NB4 (cell line): ENCODE data around the gene TGFBR2.

Experiments used
- DNase-seq: peaks from one replicate; pipeline ENCODE4 v3.0.0; 2010; ENCODE audit warnings: low read depth
- H3K4me3 ChIP-seq: one replicate; pipeline ENCODE4 v1.5.1; 2011; ENCODE audit warnings: mild to moderate bottlenecking, low read depth, low read length, moderate library complexity
- MYC ChIP-seq: IDR thresholded peaks from 2 replicates; pipeline ENCODE4 v1.6.1; 2011; ENCODE audit warnings: low read depth, low read length
- POLR2A ChIP-seq: IDR thresholded peaks from 2 replicates; pipeline ENCODE4 v1.6.1; 2011; ENCODE audit warnings: mild to moderate bottlenecking; ENCODE audit not compliant: insufficient read length; ENCODE audit errors: extremely low read depth
- TF ChIP-seq, protein P1 (sequence below): IDR thresholded peaks from 2 replicates; pipeline ENCODE4 v1.6.1; 2011; ENCODE audit warnings: low read depth, low read length
- TF ChIP-seq, protein P2 (sequence below): IDR thresholded peaks from one replicate; pipeline ENCODE4 v1.5.1; 2012; ENCODE audit warnings: low read depth, low read length

The TGFBR2 gene

DNA sequence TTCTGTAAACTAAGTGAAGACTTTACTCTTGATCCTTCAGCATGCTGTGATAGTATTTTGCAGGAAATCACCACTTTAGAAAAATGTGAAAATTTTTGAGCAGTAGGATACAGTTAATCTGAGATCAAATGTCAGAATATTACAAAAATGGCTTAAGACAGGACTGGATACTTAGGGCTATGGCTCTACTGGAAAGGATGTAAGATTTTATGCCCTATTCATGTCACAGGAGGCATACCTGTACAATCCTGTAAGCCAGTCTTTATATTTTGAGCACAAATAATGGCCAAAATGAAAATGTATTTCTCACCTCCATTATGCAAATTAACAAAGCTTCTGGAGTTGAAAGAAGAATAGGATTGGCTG, 8.6 kb upstream of the TGFBR2 start:
- DNase-seq, result no peak
- H3K4me3 ChIP-seq, result no peak overlapping the region
- TF ChIP-seq MYC (no peak), POLR2A (no peak)
- TF ChIP-seq, protein P1, sequence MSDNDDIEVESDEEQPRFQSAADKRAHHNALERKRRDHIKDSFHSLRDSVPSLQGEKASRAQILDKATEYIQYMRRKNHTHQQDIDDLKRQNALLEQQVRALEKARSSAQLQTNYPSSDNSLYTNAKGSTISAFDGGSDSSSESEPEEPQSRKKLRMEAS, result no peak
- TF ChIP-seq, protein P2, sequence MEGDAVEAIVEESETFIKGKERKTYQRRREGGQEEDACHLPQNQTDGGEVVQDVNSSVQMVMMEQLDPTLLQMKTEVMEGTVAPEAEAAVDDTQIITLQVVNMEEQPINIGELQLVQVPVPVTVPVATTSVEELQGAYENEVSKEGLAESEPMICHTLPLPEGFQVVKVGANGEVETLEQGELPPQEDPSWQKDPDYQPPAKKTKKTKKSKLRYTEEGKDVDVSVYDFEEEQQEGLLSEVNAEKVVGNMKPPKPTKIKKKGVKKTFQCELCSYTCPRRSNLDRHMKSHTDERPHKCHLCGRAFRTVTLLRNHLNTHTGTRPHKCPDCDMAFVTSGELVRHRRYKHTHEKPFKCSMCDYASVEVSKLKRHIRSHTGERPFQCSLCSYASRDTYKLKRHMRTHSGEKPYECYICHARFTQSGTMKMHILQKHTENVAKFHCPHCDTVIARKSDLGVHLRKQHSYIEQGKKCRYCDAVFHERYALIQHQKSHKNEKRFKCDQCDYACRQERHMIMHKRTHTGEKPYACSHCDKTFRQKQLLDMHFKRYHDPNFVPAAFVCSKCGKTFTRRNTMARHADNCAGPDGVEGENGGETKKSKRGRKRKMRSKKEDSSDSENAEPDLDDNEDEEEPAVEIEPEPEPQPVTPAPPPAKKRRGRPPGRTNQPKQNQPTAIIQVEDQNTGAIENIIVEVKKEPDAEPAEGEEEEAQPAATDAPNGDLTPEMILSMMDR, result no peak

DNA sequence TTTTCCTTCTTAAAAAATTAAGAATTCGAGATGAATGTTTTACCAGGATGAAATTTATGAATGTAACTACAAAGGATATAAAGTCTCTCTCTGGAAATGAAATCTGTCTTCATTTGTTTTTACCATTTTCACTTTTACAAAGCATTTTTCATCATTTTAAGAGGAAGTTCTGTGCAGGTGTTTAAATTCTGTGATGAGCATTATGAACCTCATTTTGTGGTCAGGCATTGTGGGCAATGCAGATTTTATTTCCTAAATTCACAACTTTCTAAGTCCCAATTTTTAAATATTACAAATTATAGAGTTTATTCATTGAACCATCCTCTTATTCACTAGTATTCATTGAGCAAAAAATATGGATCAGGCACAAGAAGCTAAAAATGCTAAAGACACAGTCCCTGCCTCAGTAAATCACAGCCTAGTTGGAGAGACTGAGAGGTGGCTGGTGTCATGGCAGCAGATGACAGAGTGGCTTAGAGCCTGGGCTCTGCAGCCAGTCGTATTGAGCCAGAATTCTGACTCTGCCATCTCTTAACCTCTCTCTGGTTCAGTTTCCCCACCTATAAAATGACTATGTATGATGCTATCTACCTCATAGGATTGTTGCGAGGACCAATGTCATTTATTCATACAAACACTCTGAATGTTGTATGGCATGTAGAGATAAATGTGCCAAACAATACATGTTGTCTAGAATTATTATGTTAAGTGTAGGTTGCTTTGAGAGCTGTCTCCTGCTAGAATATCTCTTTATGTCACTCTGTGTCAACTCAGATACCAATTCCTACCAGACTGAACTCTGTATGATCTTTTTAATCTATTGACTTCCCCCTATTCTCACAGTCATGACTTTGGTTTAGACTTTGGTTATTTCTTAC, 7.5 kb upstream of the TGFBR2 start:
- TF ChIP-seq, protein P1, result no peak
- TF ChIP-seq POLR2A (no peak), MYC (no peak)
- TF ChIP-seq, protein P2, result no peak
- no peak overlapping the region for H3K4me3 ChIP-seq
- DNase-seq, result no peak

DNA sequence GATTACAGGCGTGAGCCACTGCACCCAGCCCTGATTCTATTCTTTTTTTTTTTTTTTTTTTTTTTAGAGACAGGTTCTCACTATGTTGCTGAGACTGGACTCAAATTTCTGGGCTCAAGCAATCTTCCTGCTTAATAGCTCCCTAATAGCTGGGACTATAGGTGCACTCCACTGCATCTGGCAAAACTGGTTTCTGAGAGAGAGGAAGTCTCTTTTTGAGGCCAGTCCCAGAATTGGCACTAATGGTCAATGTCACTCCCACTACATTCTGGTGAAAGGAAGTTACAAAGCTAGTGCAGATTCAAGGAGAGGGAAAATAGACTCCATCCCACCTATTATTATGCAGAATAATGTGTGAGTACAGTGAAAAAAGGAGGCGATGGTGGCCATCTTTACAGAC, 5.8 kb upstream of the TGFBR2 start:
- H3K4me3 ChIP-seq, result no peak overlapping the region
- DNase-seq, result no peak

DNA sequence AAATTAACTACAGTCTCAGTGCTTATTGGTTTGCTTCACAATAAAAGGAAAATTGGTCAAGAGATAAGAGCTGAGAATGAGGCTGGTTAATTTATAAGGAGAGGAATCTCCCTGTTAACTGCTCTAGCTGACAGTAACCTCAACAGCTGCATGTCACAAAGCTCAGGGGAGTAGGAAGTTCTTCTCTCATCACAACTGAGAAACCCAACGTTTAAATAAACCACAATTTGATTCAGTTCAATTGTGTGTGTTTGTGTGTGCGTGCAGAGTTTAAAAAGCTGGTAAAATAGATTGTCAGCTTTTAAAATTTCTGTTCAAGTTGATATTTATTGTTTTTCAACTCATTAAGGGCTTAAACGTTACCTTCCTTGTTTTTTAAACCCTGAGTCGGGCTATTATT, 3.5 kb upstream of the TGFBR2 start:
- DNase-seq, result peak; percentile 83
- TF ChIP-seq, protein P1, result no peak
- TF ChIP-seq MYC, result no peak
- no peak for TF ChIP-seq POLR2A
- TF ChIP-seq, protein P2, result no peak
- H3K4me3 ChIP-seq, result no peak overlapping the region

More for the DNA sequence above, 5.8 kb upstream of the TGFBR2 start:
- TF ChIP-seq POLR2A (no peak), MYC (no peak)
- TF ChIP-seq, protein P2, result no peak
- TF ChIP-seq, protein P1, result no peak

DNA sequence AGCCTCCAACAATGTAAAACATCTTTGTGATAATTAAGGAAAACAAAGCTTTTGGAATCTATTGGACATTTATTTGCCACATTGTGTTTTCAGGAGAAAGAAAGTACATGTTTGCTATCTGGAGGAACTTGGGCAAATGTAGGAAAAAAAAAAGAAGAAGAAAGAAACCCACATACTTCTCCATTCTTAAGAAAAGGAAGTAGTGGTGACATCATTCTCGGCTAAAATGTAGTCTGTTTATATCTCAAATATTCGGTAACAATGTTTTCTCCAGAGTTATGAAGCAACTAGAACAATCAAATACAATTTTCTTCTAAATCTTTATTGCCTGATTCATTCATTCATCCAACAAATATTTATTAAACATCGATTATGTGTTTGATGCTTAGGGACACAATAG, 2.3 kb upstream of the TGFBR2 start:
- DNase-seq, result peak; percentile 73
- H3K4me3 ChIP-seq, result peak overlapping the region; percentile 49
- no peak for TF ChIP-seq MYC
- TF ChIP-seq, protein P1, result no peak
- no peak for TF ChIP-seq POLR2A
- TF ChIP-seq, protein P2, result no peak
